OCI-M1 (cell line): ENCODE data around the gene GRAMD1B.

Experiments used
- DNase-seq: peaks from one replicate; lab custom pipeline; 2025; lab: John Stamatoyannopoulos, UW

Gene GRAMD1B

GRCh38 chr11:123475469-123475868 is 45.4 kb downstream of the GRAMD1B start:
- peak; percentile 43 for DNase-seq

GRCh38 chr11:123477205-123477907 is 47.3 kb downstream of the GRAMD1B start:
- DNase-seq: no peak

- peak; percentile 89 for DNase-seq
Measured at GRCh38 chr11:123478352-123478987, 48.4 kb downstream of the GRAMD1B start.

- no peak for DNase-seq
Measured at GRCh38 chr11:123479048-123479837, 49.2 kb downstream of the GRAMD1B start.

- DNase-seq: no peak
Measured at GRCh38 chr11:123480290-123480815, 50.3 kb downstream of the GRAMD1B start.

- no peak for DNase-seq
Measured at GRCh38 chr11:123480882-123481281, 50.8 kb downstream of the GRAMD1B start.

GRCh38 chr11:123481640-123482039 is 51.6 kb downstream of the GRAMD1B start:
- DNase-seq: peak; percentile 38

- DNase-seq: no peak
Measured at GRCh38 chr11:123482218-123482617, 52.1 kb downstream of the GRAMD1B start.

- DNase-seq: no peak
Measured at GRCh38 chr11:123483058-123483457, 53.0 kb downstream of the GRAMD1B start.

GRCh38 chr11:123483466-123483865 is 53.4 kb downstream of the GRAMD1B start:
- peak; percentile 88 for DNase-seq

- no peak for DNase-seq
Measured at GRCh38 chr11:123484448-123484847, 54.4 kb downstream of the GRAMD1B start.

GRCh38 chr11:123487157-123487744 is 57.2 kb downstream of the GRAMD1B start:
- DNase-seq: no peak

GRCh38 chr11:123490527-123490926 is 60.5 kb downstream of the GRAMD1B start:
- DNase-seq: no peak

- DNase-seq: no peak
Measured at GRCh38 chr11:123491241-123491640, 61.2 kb downstream of the GRAMD1B start.

GRCh38 chr11:123493349-123494063 is 63.4 kb downstream of the GRAMD1B start:
- DNase-seq: no peak

- DNase-seq: no peak
Measured at GRCh38 chr11:123494195-123495050, 64.4 kb downstream of the GRAMD1B start.

GRCh38 chr11:123504401-123504800 is 74.3 kb downstream of the GRAMD1B start:
- DNase-seq: peak; percentile 68

- DNase-seq: no peak
Measured at GRCh38 chr11:123505546-123506299, 75.7 kb downstream of the GRAMD1B start.

GRCh38 chr11:123507043-123507442 is 77.0 kb downstream of the GRAMD1B start:
- DNase-seq: no peak
